Stomach (tissue), 4 donors: ENCODE measurements around the gene ARID1B.

ENCODE experiments used
- EP300 ChIP-seq: sonication (generic); formaldehyde crosslinking; IDR thresholded peaks from one replicate; pipeline ENCODE4 v1.6.1; 2017; ENCODE audit warnings: antibody characterized with exemption
- POLR2A ChIP-seq, 4 donors: fragments of 450-650 bp; IDR thresholded peaks; one replicate each; pipeline ENCODE4 v1.6.1; 2016; ENCODE audit warnings: antibody characterized with exemption in 4 of 4, control low read depth in 2 of 4, mild to moderate bottlenecking in 1 of 4, moderate library complexity in 1 of 4
- TF ChIP-seq, protein P1 (sequence below), 7 experiments: fragments of 450-650 bp in 4 of 7; fragments of 200-600 bp in 3 of 7; sonication (generic) in 3 of 7; IDR thresholded peaks; one replicate each; pipeline ENCODE4 v1.5.1; 2016 to 2019; ENCODE audit warnings: antibody characterized with exemption in 7 of 7, control low read depth in 2 of 7, mild to moderate bottlenecking in 1 of 7

DNA sequence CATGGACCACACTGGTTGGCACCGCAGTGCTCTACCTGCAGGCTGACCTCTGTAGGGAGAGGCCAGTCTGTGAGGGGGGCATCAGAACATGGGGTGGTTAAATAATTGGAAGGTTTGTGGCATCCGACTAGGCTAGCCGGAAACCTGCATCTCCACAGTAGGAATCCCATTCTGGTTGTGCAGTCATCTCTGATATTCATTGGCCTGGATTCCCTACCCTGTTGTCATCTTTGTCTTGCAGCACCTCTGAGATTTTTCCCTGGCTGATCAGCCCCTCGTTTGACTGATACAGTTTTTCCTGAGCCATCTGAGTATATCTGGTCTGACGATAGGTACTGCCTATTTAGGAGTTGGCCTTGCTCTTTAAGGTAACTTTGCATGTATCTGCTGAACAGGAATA is 286.7 kb downstream of the ARID1B start:
- TF ChIP-seq, protein P1, sequence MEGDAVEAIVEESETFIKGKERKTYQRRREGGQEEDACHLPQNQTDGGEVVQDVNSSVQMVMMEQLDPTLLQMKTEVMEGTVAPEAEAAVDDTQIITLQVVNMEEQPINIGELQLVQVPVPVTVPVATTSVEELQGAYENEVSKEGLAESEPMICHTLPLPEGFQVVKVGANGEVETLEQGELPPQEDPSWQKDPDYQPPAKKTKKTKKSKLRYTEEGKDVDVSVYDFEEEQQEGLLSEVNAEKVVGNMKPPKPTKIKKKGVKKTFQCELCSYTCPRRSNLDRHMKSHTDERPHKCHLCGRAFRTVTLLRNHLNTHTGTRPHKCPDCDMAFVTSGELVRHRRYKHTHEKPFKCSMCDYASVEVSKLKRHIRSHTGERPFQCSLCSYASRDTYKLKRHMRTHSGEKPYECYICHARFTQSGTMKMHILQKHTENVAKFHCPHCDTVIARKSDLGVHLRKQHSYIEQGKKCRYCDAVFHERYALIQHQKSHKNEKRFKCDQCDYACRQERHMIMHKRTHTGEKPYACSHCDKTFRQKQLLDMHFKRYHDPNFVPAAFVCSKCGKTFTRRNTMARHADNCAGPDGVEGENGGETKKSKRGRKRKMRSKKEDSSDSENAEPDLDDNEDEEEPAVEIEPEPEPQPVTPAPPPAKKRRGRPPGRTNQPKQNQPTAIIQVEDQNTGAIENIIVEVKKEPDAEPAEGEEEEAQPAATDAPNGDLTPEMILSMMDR (IDR thresholded peaks at IDR 0.05), result no peak
- no peak for TF ChIP-seq EP300
- TF ChIP-seq POLR2A (IDR thresholded peaks at IDR 0.05), result no peak
